B cell (primary cell): Measurements from ENCODE around the gene CDRT15.

Experiments used
- EZH2 ChIP-seq: IDR thresholded peaks from 2 replicates; pipeline ENCODE4 v1.6.1; 2012; ENCODE audit warnings: borderline replicate concordance, low read depth, mild to moderate bottlenecking, moderate library complexity, low read length; ENCODE audit not compliant: insufficient read depth, poor library complexity, severe bottlenecking
- TF ChIP-seq, protein P1 (sequence below): fragments of 200-600 bp; IDR thresholded peaks from one replicate; pipeline ENCODE4 v1.8.0; 2022; ENCODE audit warnings: antibody characterized with exemption, mild to moderate bottlenecking

DNA sequence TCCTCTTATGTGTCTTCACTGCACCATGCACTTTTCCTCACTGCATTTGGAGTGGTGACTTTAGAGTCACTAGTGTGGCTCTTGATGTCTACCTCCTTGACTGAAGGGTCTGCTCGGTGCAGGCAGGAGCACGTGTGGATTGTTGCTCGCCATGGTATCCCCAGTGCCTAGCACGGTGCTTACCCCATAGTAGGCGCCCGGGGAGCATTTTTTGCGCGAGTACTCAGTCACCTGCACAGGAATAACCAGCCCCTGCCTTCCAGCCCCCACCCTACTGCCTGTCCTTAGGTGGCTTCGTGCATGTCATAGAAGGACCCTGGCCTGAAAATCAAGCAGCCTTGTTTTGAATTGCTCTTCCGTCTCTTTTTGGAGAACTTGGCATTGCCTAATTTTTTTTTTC lies 31.3 kb downstream of the CDRT15 start:
- TF ChIP-seq, protein P1, sequence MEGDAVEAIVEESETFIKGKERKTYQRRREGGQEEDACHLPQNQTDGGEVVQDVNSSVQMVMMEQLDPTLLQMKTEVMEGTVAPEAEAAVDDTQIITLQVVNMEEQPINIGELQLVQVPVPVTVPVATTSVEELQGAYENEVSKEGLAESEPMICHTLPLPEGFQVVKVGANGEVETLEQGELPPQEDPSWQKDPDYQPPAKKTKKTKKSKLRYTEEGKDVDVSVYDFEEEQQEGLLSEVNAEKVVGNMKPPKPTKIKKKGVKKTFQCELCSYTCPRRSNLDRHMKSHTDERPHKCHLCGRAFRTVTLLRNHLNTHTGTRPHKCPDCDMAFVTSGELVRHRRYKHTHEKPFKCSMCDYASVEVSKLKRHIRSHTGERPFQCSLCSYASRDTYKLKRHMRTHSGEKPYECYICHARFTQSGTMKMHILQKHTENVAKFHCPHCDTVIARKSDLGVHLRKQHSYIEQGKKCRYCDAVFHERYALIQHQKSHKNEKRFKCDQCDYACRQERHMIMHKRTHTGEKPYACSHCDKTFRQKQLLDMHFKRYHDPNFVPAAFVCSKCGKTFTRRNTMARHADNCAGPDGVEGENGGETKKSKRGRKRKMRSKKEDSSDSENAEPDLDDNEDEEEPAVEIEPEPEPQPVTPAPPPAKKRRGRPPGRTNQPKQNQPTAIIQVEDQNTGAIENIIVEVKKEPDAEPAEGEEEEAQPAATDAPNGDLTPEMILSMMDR = no peak
- TF ChIP-seq EZH2 = no peak
